NT2/D1 (cell line): Measurements from ENCODE around the gene UBL5.

ENCODE experiments used
- DNase-seq: peaks from one replicate; pipeline ENCODE4 v3.0.0-alpha.2; 2011; ENCODE audit warnings: low read depth, low spot score
- H3K27me3 ChIP-seq: 2 replicates; pipeline ENCODE4 v1.6.0; 2011; ENCODE audit warnings: mild to moderate bottlenecking; ENCODE audit not compliant: insufficient read length, insufficient read depth
- H3K36me3 ChIP-seq: 2 replicates; pipeline ENCODE4 v1.6.1; 2011; ENCODE audit warnings: mild to moderate bottlenecking, low read length, mixed read lengths; ENCODE audit not compliant: insufficient read depth, insufficient read length
- H3K4me1 ChIP-seq: 2 replicates; pipeline ENCODE4 v1.5.1; 2011; ENCODE audit not compliant: insufficient read depth, insufficient read length
- H3K4me3 ChIP-seq: 2 replicates; pipeline ENCODE4 v1.5.1; 2011; ENCODE audit warnings: low read depth; ENCODE audit not compliant: insufficient read length
- H3K9ac ChIP-seq: 2 replicates; pipeline ENCODE4 v1.6.0; 2011; ENCODE audit warnings: low read depth; ENCODE audit not compliant: insufficient read length
- H3K9me3 ChIP-seq: 2 replicates; pipeline ENCODE4 v1.5.1; 2011; ENCODE audit warnings: mild to moderate bottlenecking, low read length; ENCODE audit not compliant: insufficient read depth
- SUZ12 ChIP-seq: IDR thresholded peaks from 2 replicates; pipeline ENCODE4 v1.6.1; 2011; ENCODE audit not compliant: insufficient read length, insufficient read depth; ENCODE audit errors: extremely low read depth
- YY1 ChIP-seq: IDR thresholded peaks from 2 replicates; pipeline ENCODE4 v1.6.1; 2011; ENCODE audit not compliant: insufficient read length, insufficient read depth
- ZNF274 ChIP-seq: IDR thresholded peaks from 2 replicates; pipeline ENCODE4 v1.6.1; 2011; ENCODE audit warnings: mild to moderate bottlenecking, low read depth, low read length

Gene UBL5

DNA sequence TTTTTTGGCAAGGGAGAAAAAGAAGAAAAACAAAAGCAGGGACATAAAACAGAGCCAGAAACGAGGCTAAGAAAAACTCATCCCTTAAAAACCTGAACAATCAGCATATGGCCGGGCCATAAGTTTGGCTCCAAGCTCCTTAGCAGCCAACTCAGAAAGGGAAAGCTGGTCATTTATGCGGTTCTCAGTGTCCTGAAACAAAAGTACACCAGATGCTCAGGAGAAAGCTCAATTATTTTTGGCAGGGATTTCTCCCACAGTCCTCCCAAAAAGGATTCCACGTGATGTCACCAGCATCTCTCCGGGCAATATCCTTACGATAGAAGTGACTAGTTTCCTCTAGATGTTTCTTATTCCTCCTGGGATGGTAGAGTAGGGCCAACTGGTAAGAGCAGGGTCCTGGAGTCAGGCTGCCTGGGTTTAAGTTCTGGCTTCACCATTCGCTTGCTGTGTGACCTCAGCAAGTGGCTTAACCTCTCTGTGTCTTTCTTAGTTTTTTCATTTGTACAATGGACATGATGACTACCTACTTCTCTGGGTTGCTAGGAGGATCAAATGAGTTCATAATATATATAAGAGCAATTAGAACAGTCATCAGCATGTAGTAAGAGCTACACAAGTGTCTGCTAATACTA is 41.4 kb downstream of the UBL5 start:
- Histone ChIP-seq H3K36me3 (peaks cover 6% of the 10 kb centered on the region), H3K4me3 (no peak overlapping the region), H3K9me3 (no peaks in the 10 kb centered on the region), H3K27me3 (no peaks in the 10 kb centered on the region), H3K4me1 (peaks cover 5% of the 10 kb centered on the region), H3K9ac (no peak overlapping the region)
- no peak for DNase-seq
- TF ChIP-seq SUZ12: no peak
- no peak for TF ChIP-seq ZNF274
- no peak for TF ChIP-seq YY1

DNA sequence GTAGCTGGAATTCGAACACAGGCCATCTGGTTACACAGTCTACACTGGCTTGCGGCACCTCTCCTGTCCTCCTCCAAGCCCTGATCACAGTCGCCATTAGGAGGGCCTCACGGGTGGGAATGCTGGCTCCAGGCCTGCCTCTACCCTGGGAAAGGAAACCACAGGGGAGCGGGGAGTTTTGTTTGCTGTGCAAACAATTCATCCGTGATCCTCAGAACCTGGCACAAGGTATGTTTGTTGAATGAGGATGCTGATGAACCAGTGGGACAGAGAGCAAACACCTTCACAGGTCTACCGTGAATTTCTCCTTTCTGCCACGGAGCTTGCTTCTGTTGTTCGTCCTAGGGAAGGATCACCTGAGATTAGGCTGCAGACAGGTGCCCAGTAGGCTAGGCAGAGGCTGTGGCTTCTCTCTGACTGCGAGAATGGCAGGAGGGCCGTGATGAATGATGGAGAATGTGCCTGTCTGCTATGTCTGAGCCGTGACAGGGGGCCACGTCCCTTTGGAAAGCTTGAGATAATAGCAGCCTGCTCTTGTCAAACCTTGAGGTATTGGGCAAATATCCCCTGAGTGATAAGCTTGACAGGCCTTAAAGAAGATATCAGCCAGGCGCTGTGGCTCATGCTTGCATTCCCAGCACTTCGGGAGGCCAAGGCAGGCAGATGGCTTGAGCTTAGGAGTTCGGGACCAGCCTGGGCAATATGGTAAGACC is 44.1 kb downstream of the UBL5 start:
- Histone ChIP-seq H3K4me3 (no peak overlapping the region), H3K9ac (no peak overlapping the region), H3K9me3 (no peaks in the 10 kb centered on the region), H3K36me3 (peaks cover 6% of the 10 kb centered on the region), H3K27me3 (no peaks in the 10 kb centered on the region), H3K4me1 (no peaks in the 10 kb centered on the region)
- DNase-seq: no peak
- TF ChIP-seq ZNF274 (no peak), YY1 (no peak), SUZ12 (no peak)

- H3K4me1 ChIP-seq: no peaks in the 10 kb centered on the region
- no peaks in the 10 kb centered on the region for H3K9me3 ChIP-seq
- no peak overlapping the region for H3K9ac ChIP-seq
- DNase-seq: no peak
- H3K27me3 ChIP-seq: no peaks in the 10 kb centered on the region
- no peak overlapping the region for H3K4me3 ChIP-seq
- TF ChIP-seq YY1 (no peak), ZNF274 (no peak), SUZ12 (no peak)
- H3K36me3 ChIP-seq: peaks cover 6% of the 10 kb centered on the region
These were observed 45.0 kb downstream of the UBL5 start for GRCh38 chr19:9872618-9873242.

GRCh38 chr19:9875031-9875627 is 47.4 kb downstream of the UBL5 start:
- no peaks in the 10 kb centered on the region for H3K4me1 ChIP-seq
- no peak overlapping the region for H3K4me3 ChIP-seq
- no peaks in the 10 kb centered on the region for H3K9me3 ChIP-seq
- H3K9ac ChIP-seq: no peak overlapping the region
- H3K27me3 ChIP-seq: no peaks in the 10 kb centered on the region
- TF ChIP-seq YY1: no peak
- TF ChIP-seq SUZ12: no peak
- TF ChIP-seq ZNF274: no peak
- H3K36me3 ChIP-seq: peaks cover 6% of the 10 kb centered on the region
- no peak for DNase-seq

DNA sequence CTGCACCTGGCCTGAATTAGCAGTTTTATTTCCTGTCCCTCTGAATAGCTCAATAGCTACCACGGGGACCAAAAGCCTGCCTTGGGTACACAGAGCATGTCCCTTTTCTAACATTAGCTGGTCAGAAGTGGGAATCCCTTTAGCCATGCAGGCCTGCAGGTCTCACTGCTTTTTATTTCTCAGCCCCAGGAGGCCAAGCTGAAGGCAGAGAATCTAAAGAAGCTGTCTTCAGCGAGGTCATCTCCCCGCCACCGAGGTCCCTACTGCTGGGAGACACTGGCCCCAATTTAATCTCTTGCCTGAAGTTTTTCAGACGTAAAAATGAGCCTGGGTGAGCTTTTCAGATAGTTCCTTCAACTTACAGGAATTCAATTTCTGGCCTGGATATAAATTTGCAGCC is 48.1 kb downstream of the UBL5 start:
- no peak for TF ChIP-seq SUZ12
- no peak for TF ChIP-seq YY1
- no peak for TF ChIP-seq ZNF274
- Histone ChIP-seq H3K9me3 (no peaks in the 10 kb centered on the region), H3K36me3 (peaks cover 6% of the 10 kb centered on the region), H3K4me3 (no peak overlapping the region), H3K9ac (no peak overlapping the region), H3K4me1 (no peaks in the 10 kb centered on the region), H3K27me3 (no peaks in the 10 kb centered on the region)
- no peak for DNase-seq

DNA sequence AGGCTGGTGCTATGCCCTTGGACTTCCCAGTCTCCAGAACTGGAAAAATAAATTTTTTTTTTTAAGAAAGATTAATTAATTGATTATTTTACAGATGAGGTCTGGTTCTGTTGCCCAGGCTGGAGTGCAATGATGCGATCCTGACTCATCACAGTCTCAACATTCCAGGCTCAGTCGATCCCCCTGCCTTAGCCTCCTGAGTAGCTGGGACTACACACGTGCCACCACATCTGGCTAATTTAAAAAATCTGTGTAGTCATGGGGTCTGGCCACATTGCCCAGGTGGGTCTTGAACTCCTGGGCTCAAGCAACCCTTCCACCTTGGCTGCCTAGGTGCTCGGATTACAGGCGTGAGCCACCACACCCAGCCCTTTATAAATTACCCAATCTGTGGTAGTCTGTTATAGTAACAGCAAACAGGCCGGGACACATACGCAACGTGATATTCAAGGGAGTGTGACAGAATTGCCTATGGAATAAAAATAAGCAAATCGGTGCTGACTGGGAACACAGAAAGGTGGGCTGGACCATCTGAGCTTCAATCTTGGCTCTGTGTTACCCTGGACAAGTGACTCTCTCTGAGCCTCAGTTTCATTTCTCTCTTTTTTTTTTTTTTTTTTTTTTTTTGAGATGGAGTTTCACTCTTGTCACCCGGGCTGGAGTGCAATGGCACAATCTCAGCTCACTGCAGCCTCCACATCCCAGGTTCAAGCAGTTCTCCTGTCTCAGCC is 50.2 kb downstream of the UBL5 start:
- Histone ChIP-seq H3K36me3 (no peaks in the 10 kb centered on the region), H3K4me3 (no peak overlapping the region), H3K27me3 (no peaks in the 10 kb centered on the region), H3K9me3 (no peaks in the 10 kb centered on the region), H3K4me1 (no peaks in the 10 kb centered on the region), H3K9ac (no peak overlapping the region)
- TF ChIP-seq ZNF274 (no peak), SUZ12 (no peak), YY1 (no peak)
- no peak for DNase-seq
